22Rv1 (cell line): Measurements from ENCODE around the gene CCT6B.

ENCODE experiments used
- ZFX ChIP-seq: fragments of 450-650 bp; IDR thresholded peaks from 2 replicates; pipeline ENCODE4 v1.6.1; 2017; ENCODE audit warnings: antibody characterized with exemption, borderline replicate concordance
- TF ChIP-seq, protein P1 (sequence below): fragments of 450-650 bp; IDR thresholded peaks from 2 replicates; pipeline ENCODE4 v1.5.1; 2017; ENCODE audit warnings: mild to moderate bottlenecking

- TF ChIP-seq, protein P1, sequence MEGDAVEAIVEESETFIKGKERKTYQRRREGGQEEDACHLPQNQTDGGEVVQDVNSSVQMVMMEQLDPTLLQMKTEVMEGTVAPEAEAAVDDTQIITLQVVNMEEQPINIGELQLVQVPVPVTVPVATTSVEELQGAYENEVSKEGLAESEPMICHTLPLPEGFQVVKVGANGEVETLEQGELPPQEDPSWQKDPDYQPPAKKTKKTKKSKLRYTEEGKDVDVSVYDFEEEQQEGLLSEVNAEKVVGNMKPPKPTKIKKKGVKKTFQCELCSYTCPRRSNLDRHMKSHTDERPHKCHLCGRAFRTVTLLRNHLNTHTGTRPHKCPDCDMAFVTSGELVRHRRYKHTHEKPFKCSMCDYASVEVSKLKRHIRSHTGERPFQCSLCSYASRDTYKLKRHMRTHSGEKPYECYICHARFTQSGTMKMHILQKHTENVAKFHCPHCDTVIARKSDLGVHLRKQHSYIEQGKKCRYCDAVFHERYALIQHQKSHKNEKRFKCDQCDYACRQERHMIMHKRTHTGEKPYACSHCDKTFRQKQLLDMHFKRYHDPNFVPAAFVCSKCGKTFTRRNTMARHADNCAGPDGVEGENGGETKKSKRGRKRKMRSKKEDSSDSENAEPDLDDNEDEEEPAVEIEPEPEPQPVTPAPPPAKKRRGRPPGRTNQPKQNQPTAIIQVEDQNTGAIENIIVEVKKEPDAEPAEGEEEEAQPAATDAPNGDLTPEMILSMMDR = no peak
- TF ChIP-seq ZFX = no peak
Measured at GRCh38 chr17:34884597-34884996, 76.7 kb downstream of the CCT6B start.
